H1 (cell line): ENCODE data around the gene GNG10. TPM values are rescaled to one million over a fixed set of nuclear protein-coding genes. Genes with fewer than 3 reads are reported as not detected.

Experiments used
- CHD7 ChIP-seq: fragments of 300-600 bp; sonication (generic); IDR thresholded peaks from 2 replicates; pipeline ENCODE4 v1.7.1; 2012; ENCODE audit warnings: low read length, moderate library complexity, mild to moderate bottlenecking, inconsistent platforms; ENCODE audit not compliant: insufficient replicate concordance
- GTF2F1 ChIP-seq: IDR thresholded peaks from 2 replicates; pipeline ENCODE4 v1.6.1; 2012; ENCODE audit warnings: low read depth, low read length, improper control_type of control experiment, borderline replicate concordance
- JUND ChIP-seq: IDR thresholded peaks from 2 replicates; pipeline ENCODE4 v1.6.1; 2011; ENCODE audit warnings: mild to moderate bottlenecking, improper control_type of control experiment, low read length
- SAP30 ChIP-seq: fragments of 300-600 bp; sonication (generic); IDR thresholded peaks from 2 replicates; pipeline ENCODE4 v1.7.1; 2012; ENCODE audit warnings: low read length, moderate library complexity, mild to moderate bottlenecking, inconsistent platforms; ENCODE audit not compliant: insufficient read depth, insufficient replicate concordance
- SP2 ChIP-seq: IDR thresholded peaks from 2 replicates; pipeline ENCODE4 v1.6.1; 2012; ENCODE audit warnings: mild to moderate bottlenecking, low read length, inconsistent platforms
- polyA plus RNA-seq, 7 experiments: library from polyadenylated mRNA; depleted of rRNA in 3 of 7; stranded (reverse) in 5 of 7; unstranded in 2 of 7; fragments of >200 nt in 5 of 7; fragments of 200-250 nt in 2 of 7; gene quantifications; 1 replicate in 5 of 7; 2 replicates in 1 of 7; 4 replicates in 1 of 7; pipeline versions ENCODE4 v1.2.1 to v1.2.3, GENCODE V29; 2011 to 2013; ENCODE audit warnings: missing spikeins in 2 of 7, mixed read lengths in 2 of 7
- total RNA-seq: library from RNA; stranded (reverse); fragmentation: NEBNext Ultra II Directional; extraction: Animal tissue kit (Norgen Biotek cat#: 25700); gene quantifications from 2 replicates; pipeline ENCODE4 v1.2.1, GENCODE V29; 2021

The GNG10 gene
- total and polyA plus RNA-seq, 2 of the 8 experiments (the other 6 are each of a cell fraction or from before 2014, with no cell fraction given), result 24.7 to 28.5 TPM

GRCh38 chr9:111648066-111648465, 13.3 kb upstream of the GNG10 start (continued):
- no peak for TF ChIP-seq CHD7
- no peak for TF ChIP-seq SAP30
- no peak for TF ChIP-seq SP2
- TF ChIP-seq GTF2F1, result no peak
- no peak for TF ChIP-seq JUND
